OCI-LY1 (cell line): Measurements from ENCODE around the gene TMEM208.

Source experiments
- H2AFZ ChIP-seq: fragments of 200-600 bp; sonication (generic), shearing (Covaris generic); 2 replicates; pipeline ENCODE4 v1.6.0; 2014; ENCODE audit warnings: antibody characterized with exemption, mild to moderate bottlenecking, low read length
- H3F3A ChIP-seq: fragments of 200-600 bp; sonication (generic), shearing (Covaris generic); 2 replicates; pipeline ENCODE4 v1.6.0; 2014; ENCODE audit warnings: mild to moderate bottlenecking, antibody characterized with exemption, low read length, moderate library complexity; ENCODE audit not compliant: insufficient read depth
- H3K27ac ChIP-seq: fragments of 200-600 bp; sonication (generic); 2 replicates; pipeline ENCODE4 v1.5.1; 2014; ENCODE audit warnings: low read length, mixed run types, mild to moderate bottlenecking, low read depth; ENCODE audit not compliant: poor library complexity, severe bottlenecking
- H3K27me3 ChIP-seq: fragments of 200-600 bp; sonication (generic); 2 replicates; pipeline ENCODE4 v1.6.0; 2014; ENCODE audit warnings: antibody characterized with exemption, mild to moderate bottlenecking, low read length, moderate library complexity; ENCODE audit not compliant: insufficient read depth
- H3K36me3 ChIP-seq: fragments of 200-600 bp; sonication (generic); 2 replicates; pipeline ENCODE4 v1.6.1; 2014; ENCODE audit warnings: mild to moderate bottlenecking, antibody characterized with exemption, low read length, moderate library complexity, mixed read lengths; ENCODE audit not compliant: insufficient read depth
- H3K4me1 ChIP-seq: fragments of 200-600 bp; sonication (generic); 2 replicates; pipeline ENCODE4 v1.5.1; 2014; ENCODE audit warnings: mild to moderate bottlenecking, low read length, moderate library complexity; ENCODE audit not compliant: insufficient read depth, severe bottlenecking
- H3K4me2 ChIP-seq: fragments of 200-600 bp; sonication (generic), shearing (Covaris generic); 2 replicates; pipeline ENCODE4 v1.6.1; 2014; ENCODE audit warnings: low read length
- H3K4me3 ChIP-seq: fragments of 200-600 bp; sonication (generic); 2 replicates; pipeline ENCODE4 v1.5.1; 2014; ENCODE audit warnings: low read length, low read depth, mild to moderate bottlenecking, mixed read lengths; ENCODE audit not compliant: poor library complexity, severe bottlenecking
- H3K79me2 ChIP-seq: fragments of 200-600 bp; shearing (Covaris generic); 2 replicates; pipeline ENCODE4 v1.6.1; 2016; ENCODE audit warnings: mixed run types, low read length, mixed read lengths; ENCODE audit not compliant: insufficient read depth
- H3K9ac ChIP-seq: fragments of 200-600 bp; sonication (generic), shearing (Covaris generic); 2 replicates; pipeline ENCODE4 v1.6.1; 2014; ENCODE audit warnings: mild to moderate bottlenecking, low read length, mixed read lengths
- H3K9me2 ChIP-seq: fragments of 200-600 bp; sonication (generic), shearing (Covaris generic); 2 replicates; pipeline ENCODE4 v1.6.1; 2014; ENCODE audit warnings: low read depth, mild to moderate bottlenecking, low read length, mixed read lengths
- H3K9me3 ChIP-seq: fragments of 200-600 bp; shearing (Covaris generic); 2 replicates; pipeline ENCODE4 v1.6.1; 2014; ENCODE audit warnings: low read length, mixed read lengths
- H4K20me1 ChIP-seq: fragments of 200-600 bp; sonication (generic), shearing (Covaris generic); 2 replicates; pipeline ENCODE4 v1.6.0; 2016; ENCODE audit warnings: mild to moderate bottlenecking, low read length; ENCODE audit not compliant: insufficient read depth
- EZH2 ChIP-seq: fragments of 200-600 bp; sonication (generic), shearing (Covaris generic); IDR thresholded peaks from 2 replicates; pipeline ENCODE4 v1.8.0; 2017; ENCODE audit warnings: borderline replicate concordance, mixed run types, mild to moderate bottlenecking, antibody characterized with exemption, low read length, moderate library complexity, mixed read lengths
- TF ChIP-seq, protein P1 (sequence below): fragments of 200-600 bp; sonication (generic), shearing (Covaris generic); IDR thresholded peaks from 2 replicates; pipeline ENCODE4 v1.5.1; 2017; ENCODE audit warnings: mild to moderate bottlenecking, antibody characterized with exemption, low read length, moderate library complexity, mixed read lengths

TMEM208 gene

GRCh38 chr16:67194260-67194659, 32.7 kb upstream of the TMEM208 start:
- Histone ChIP-seq H3K79me2 (peaks cover 16% of the 10 kb centered on the region), H3K27ac (no peak overlapping the region), H3K9me2 (no peaks in the 10 kb centered on the region), H3K4me2 (no peak overlapping the region), H3K4me1 (peaks cover 30% of the 10 kb centered on the region), H4K20me1 (no peaks in the 10 kb centered on the region), H3K27me3 (no peaks in the 10 kb centered on the region), H2AFZ (no peak overlapping the region), H3K4me3 (no peak overlapping the region), H3K36me3 (peaks cover 52% of the 10 kb centered on the region), H3F3A (no peaks in the 10 kb centered on the region), H3K9ac (no peak overlapping the region), H3K9me3 (no peaks in the 10 kb centered on the region)
- no peak for TF ChIP-seq EZH2
- TF ChIP-seq, protein P1, sequence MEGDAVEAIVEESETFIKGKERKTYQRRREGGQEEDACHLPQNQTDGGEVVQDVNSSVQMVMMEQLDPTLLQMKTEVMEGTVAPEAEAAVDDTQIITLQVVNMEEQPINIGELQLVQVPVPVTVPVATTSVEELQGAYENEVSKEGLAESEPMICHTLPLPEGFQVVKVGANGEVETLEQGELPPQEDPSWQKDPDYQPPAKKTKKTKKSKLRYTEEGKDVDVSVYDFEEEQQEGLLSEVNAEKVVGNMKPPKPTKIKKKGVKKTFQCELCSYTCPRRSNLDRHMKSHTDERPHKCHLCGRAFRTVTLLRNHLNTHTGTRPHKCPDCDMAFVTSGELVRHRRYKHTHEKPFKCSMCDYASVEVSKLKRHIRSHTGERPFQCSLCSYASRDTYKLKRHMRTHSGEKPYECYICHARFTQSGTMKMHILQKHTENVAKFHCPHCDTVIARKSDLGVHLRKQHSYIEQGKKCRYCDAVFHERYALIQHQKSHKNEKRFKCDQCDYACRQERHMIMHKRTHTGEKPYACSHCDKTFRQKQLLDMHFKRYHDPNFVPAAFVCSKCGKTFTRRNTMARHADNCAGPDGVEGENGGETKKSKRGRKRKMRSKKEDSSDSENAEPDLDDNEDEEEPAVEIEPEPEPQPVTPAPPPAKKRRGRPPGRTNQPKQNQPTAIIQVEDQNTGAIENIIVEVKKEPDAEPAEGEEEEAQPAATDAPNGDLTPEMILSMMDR, result no peak

- no peaks in the 10 kb centered on the region for H3K27me3 ChIP-seq
- no peak overlapping the region for H2AFZ ChIP-seq
- H3K4me3 ChIP-seq, result no peak overlapping the region
- no peaks in the 10 kb centered on the region for H4K20me1 ChIP-seq
- no peak overlapping the region for H3K27ac ChIP-seq
- H3K9ac ChIP-seq, result no peak overlapping the region
- H3F3A ChIP-seq, result no peaks in the 10 kb centered on the region
- no peaks in the 10 kb centered on the region for H3K9me2 ChIP-seq
- no peaks in the 10 kb centered on the region for H3K9me3 ChIP-seq
- peaks cover 60% of the 10 kb centered on the region for H3K36me3 ChIP-seq
- TF ChIP-seq EZH2, result no peak
- TF ChIP-seq, protein P1, result no peak
- H3K79me2 ChIP-seq, result peaks cover 16% of the 10 kb centered on the region
- H3K4me2 ChIP-seq, result no peak overlapping the region
- peaks cover 30% of the 10 kb centered on the region for H3K4me1 ChIP-seq
Observed at GRCh38 chr16:67195676-67196075, 31.3 kb upstream of the TMEM208 start.

GRCh38 chr16:67196881-67197280, 30.0 kb upstream of the TMEM208 start:
- H3K9me3 ChIP-seq, result no peaks in the 10 kb centered on the region
- H2AFZ ChIP-seq, result no peak overlapping the region
- H3K4me3 ChIP-seq, result no peak overlapping the region
- H3K79me2 ChIP-seq, result peaks cover 16% of the 10 kb centered on the region
- H4K20me1 ChIP-seq, result no peaks in the 10 kb centered on the region
- no peaks in the 10 kb centered on the region for H3F3A ChIP-seq
- H3K36me3 ChIP-seq, result peaks cover 68% of the 10 kb centered on the region
- H3K27ac ChIP-seq, result no peak overlapping the region
- H3K27me3 ChIP-seq, result no peaks in the 10 kb centered on the region
- no peak overlapping the region for H3K4me2 ChIP-seq
- no peak for TF ChIP-seq EZH2
- TF ChIP-seq, protein P1, result no peak
- H3K4me1 ChIP-seq, result peaks cover 30% of the 10 kb centered on the region
- H3K9me2 ChIP-seq, result no peaks in the 10 kb centered on the region
- no peak overlapping the region for H3K9ac ChIP-seq
